WTC11 (cell line): Measurements from ENCODE around the gene MITF.

Experiments used
- E2F1 ChIP-seq: sonication (generic); formaldehyde crosslinking; IDR thresholded peaks from 2 replicates; pipeline ENCODE4 v1.8.0; 2022; ENCODE audit warnings: mild to moderate bottlenecking, missing genetic modification reagents
- MAX ChIP-seq: sonication (generic); formaldehyde crosslinking; IDR thresholded peaks from 2 replicates; pipeline ENCODE4 v1.8.0; 2022; ENCODE audit warnings: mild to moderate bottlenecking, missing genetic modification reagents
- NR2C2 ChIP-seq: sonication (generic); formaldehyde crosslinking; IDR thresholded peaks from 2 replicates; pipeline ENCODE4 v1.8.0; 2022; ENCODE audit warnings: mild to moderate bottlenecking, missing genetic modification reagents
- TCF7 ChIP-seq: sonication (generic); formaldehyde crosslinking; IDR thresholded peaks from 2 replicates; pipeline ENCODE4 v1.8.0; 2022; ENCODE audit warnings: mild to moderate bottlenecking, low read depth, missing genetic modification reagents, moderate library complexity
- TP53 ChIP-seq: sonication (generic); formaldehyde crosslinking; IDR thresholded peaks from 2 replicates; pipeline ENCODE4 v1.8.1; 2023; ENCODE audit warnings: mild to moderate bottlenecking, missing genetic modification reagents
- ZBTB43 ChIP-seq: sonication (generic); formaldehyde crosslinking; IDR thresholded peaks from 2 replicates; pipeline ENCODE4 v1.8.1; 2023; ENCODE audit warnings: mild to moderate bottlenecking, missing genetic modification reagents
- ZNF138 ChIP-seq: sonication (generic); formaldehyde crosslinking; conservative IDR thresholded peaks from 2 replicates; pipeline ENCODE4 v1.8.1; 2022; ENCODE audit warnings: mild to moderate bottlenecking, moderate library complexity, missing genetic modification reagents
- ZNF232 ChIP-seq: sonication (generic); formaldehyde crosslinking; IDR thresholded peaks from 2 replicates; pipeline ENCODE4 v1.8.0; 2022; ENCODE audit warnings: mild to moderate bottlenecking, missing genetic modification reagents
- TF ChIP-seq, protein P1 (sequence below): sonication (generic); formaldehyde crosslinking; IDR thresholded peaks from 2 replicates; pipeline ENCODE4 v1.8.1; 2022; ENCODE audit warnings: mild to moderate bottlenecking, moderate library complexity, missing genetic modification reagents
- TF ChIP-seq, protein P2 (sequence below): fragments of 200-600 bp; IDR thresholded peaks from 2 replicates; pipeline ENCODE4 v1.8.0; 2022; ENCODE audit warnings: antibody characterized with exemption

DNA sequence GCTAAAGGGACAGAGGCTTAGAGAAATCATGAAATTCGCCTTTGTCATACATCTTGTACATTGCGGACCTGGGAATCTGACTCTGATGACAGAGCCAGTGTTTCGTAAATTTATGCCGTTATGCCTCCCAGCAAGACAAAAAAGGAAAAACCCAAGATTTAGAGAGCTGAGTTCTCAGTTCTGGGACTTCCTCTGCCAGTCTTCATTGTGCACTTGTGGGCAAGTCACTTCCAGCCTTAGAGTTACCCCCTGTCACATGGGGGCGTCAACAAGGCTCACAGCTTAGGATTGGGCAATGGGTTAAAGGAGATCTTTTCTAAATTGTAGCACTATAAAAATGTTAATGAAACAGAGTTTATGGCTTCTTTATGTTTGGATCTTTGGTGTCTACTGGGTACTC lies 41.9 kb upstream of the MITF start:
- TF ChIP-seq NR2C2 (CRISPR knock-in tag) (no peak), ZNF232 (CRISPR knock-in tag) (no peak), TP53 (CRISPR knock-in tag) (no peak), TCF7 (CRISPR knock-in tag) (no peak), MAX (no peak), ZBTB43 (CRISPR knock-in tag) (no peak), ZNF138 (CRISPR knock-in tag) (no peak), E2F1 (CRISPR knock-in tag) (no peak)
- TF ChIP-seq, protein P1, sequence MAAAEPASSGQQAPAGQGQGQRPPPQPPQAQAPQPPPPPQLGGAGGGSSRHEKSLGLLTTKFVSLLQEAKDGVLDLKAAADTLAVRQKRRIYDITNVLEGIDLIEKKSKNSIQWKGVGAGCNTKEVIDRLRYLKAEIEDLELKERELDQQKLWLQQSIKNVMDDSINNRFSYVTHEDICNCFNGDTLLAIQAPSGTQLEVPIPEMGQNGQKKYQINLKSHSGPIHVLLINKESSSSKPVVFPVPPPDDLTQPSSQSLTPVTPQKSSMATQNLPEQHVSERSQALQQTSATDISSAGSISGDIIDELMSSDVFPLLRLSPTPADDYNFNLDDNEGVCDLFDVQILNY (CRISPR knock-in tag): no peak
- TF ChIP-seq, protein P2, sequence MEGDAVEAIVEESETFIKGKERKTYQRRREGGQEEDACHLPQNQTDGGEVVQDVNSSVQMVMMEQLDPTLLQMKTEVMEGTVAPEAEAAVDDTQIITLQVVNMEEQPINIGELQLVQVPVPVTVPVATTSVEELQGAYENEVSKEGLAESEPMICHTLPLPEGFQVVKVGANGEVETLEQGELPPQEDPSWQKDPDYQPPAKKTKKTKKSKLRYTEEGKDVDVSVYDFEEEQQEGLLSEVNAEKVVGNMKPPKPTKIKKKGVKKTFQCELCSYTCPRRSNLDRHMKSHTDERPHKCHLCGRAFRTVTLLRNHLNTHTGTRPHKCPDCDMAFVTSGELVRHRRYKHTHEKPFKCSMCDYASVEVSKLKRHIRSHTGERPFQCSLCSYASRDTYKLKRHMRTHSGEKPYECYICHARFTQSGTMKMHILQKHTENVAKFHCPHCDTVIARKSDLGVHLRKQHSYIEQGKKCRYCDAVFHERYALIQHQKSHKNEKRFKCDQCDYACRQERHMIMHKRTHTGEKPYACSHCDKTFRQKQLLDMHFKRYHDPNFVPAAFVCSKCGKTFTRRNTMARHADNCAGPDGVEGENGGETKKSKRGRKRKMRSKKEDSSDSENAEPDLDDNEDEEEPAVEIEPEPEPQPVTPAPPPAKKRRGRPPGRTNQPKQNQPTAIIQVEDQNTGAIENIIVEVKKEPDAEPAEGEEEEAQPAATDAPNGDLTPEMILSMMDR: no peak
